ENCODE data around the gene RPN2.

Gene RPN2

DNA sequence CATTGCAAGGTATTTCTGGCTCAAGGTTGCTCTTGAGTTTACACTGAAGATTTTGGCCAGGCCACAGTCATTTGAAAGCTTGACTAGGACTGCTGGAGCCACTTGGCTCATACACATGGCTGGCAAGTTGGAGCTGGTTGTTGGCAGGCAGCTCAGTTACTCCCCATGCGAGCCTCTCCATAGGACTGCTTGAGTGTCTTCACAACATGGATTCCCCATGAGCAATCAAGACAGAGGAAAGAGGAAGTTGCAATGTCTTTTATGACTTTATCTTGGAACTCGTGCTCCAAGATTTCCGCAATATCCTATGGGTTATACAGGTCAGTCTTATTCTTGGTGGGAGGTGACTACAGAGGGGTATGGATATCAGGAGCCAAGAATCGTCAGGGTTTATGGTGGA lies 109.0 kb downstream of the RPN2 start:
- DNase-seq (ENCODE audit: extremely low read depth in 1 of 2, low read depth in 1 of 2): no peak

DNA sequence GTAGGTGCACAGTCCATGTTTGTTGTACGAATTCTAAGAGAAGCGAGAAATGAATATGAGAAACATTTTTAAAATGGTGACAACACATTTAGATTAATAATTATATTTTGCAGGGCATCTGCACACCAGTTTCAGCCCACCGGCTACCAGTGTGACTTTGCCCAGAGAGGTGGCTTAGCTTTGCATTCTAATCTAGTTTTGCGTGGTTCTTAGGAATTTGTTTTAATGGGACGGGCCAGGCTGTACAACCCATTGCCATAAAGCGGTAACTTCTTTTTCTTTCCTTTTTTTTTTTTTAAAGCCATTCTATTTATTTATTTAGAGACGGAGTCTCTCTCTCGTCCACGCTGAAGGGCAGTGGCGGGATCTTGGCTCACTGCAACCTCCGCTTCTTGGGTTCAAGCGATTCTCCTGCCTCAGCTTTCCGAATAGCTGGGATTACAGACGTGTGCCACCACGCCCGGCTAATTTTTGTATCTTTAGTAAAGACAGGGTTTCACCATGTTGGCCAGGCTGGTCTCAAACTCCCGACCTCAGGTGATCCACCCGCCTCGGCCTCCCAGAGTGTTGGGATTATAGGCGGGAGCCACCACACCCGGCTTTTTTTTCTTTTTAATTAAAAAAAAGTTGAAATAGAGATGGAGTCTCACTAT lies 111.2 kb downstream of the RPN2 start:
- DNase-seq (ENCODE audit: extremely low read depth in 1 of 2, low read depth in 1 of 2): no peak
